ENCODE results near the gene C1RL. TPM values are rescaled to one million over a fixed set of nuclear protein-coding genes. Genes with fewer than 3 reads are reported as not detected.

Gene C1RL
- total RNA-seq, result 38.4 and 157 TPM in 2 replicates

DNA sequence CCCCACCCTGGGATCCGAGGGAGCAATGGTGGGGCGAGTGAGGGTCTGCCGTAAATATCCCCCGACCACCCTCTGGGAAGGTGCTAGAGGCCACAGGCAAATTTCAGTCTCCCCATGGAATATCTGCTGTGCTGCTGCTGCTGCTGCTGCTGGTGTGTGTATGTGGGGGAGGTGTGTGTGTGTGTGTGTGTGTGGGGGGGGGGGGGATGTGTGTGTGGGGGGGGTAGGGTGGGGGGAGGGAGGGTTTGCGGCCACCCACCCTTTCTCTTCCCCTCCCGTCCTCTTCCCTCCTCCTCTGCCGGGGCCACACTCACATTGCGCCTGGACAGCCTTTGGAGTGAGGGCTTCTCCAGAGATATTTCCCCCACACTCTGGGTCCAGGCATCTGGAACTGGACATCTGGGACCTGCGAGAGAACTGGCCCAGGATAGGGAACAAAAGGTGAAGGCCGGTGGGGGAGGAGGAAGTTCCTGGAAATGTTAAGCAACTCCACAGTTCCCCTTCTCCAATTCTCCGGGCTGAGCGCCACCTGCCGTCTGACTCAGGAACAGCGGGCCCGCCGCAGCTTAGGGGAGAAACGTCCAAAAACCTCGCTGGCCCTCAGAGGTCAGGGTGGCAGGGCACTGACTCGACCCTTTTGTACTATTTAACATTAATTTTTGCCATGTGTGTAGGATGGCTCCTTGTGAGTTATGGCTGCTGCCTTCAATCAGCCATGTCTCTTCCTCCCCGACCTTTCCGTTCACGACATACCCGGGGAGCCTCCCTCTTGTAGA, at the start of gene C1RL:
TSS of gene C1RL (minus strand) at position 419 of the 776 bp plus-strand sequence. CDS start at position 385, 34 bp downstream.

DNA sequence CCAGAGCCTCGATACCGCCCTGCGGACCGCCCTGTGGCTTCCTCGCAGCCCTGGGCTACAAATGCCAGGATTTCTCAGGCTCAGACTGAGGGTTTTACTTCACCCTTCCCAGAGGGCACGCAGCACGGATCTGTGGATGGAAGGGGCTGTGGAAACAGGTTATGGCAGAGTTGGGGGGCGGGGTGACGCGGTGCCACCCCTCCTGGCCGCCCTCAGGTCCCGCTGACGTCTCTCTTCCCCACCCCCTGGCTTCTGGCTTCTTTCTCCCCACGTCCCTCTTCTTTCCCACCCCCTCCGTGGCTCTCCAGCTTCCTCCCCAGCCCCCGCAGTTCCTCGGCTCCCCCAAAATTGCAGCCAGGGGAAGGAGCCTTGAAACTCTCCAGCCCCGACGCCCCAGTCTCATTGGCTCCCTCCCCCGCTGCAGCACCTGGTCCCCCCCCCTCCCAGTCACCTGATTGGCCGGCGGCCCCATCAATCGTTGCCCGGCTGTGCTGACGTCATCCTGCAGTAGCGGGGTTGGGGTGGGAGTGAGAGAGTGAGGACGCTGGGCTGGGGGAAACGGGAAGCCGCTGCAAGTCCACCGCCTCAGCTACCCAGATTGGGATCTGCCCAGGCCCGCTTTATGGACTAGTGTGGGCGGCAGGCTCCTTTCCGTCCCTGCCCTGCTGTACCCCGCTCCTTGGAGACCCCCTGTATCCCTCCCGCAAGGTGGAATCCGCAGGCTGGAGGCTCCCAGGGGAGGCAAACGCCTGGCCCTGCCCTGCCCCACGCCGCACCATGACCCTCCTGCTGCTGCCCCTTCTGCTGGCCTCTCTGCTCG, 21.1 kb upstream of the C1RL start, which contains the start of gene CLSTN3:
TSS of gene CLSTN3 (plus strand) at position 500 of the 820 bp plus-strand sequence. CDS start at position 778, 278 bp downstream.

DNA sequence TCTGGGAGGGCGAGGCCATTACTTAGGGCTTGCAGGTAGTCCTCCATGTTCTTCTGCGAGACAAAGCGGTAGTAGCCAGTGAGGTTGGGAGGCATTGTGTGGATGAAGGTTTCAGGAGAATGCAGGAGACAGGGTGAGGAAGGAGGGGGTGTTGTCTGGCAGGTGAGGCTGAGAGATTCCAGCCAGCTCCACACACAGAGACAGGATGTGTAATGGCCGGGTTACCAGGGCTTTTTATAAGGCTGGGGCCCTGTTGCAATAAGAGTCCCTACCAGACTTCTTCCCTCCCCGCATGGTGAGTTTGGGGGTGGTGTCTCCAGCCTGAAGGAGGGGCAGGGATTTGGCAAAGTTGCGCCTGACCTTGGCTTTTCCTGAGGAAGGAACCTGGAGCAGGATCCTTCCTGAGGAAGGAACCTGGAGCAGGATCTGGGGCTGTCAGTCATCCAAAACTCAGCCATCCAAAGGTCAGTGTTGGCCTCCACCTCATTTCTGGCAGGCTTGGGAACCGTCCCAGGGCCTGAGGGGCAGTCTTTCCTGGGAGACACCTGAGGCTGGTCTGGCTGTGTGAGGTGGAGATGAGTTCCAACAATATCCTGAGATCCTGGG, 19.8 kb upstream of the C1RL start, which contains the start of gene RBP5:
TSS of gene RBP5 (minus strand) at position 209 of the 606 bp plus-strand sequence. CDS start at position 95, 114 bp downstream.

DNA sequence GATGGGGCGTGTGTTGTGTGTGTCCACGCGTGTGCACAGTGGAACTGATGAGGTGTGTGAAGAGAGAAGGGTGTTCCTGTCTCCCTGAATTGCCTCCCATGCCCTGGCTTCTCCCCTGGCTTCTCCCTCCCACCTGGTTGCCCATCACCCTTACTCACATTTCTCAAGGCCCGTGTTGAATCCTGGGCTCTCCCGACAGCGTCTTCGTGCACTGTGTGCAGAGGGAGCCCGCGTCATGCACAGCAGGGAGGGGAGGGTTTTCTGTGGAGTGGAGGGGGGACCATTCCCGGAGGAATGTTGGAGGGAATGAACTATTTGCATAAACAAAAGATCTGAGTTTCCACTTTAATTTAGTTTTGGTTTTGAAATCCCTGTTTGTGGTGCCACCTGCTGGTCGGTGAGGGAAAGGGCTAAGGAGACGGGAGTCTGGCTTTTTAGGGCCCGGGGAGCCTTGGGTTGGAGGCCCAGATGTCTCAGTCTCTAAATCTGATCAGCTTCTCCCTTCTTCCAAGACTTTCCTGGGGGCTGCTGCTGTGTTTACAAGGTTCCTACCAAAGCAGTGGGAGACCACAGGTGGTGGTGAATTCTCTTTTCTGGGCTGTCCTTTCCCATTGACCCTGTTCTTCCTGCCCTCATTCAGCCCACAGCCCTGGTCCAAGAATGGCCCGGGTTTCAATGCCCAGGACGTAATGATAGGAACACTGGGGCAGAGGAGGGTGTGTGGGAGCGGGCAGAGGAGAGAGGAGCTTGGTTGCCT, 16.6 kb downstream of the C1RL start, which contains the start of gene C1R:
TSS of gene C1R (minus strand) at position 217 of the 757 bp plus-strand sequence. CDS start at position 160, 57 bp downstream.

GRCh38 chr12:7060353-7060954, 48.6 kb downstream of the C1RL start, which contains the start of gene C1S:
TSS of gene C1S (plus strand) at chr12:7060718. CDS start at chr12:7061913, 1,195 bp downstream.

Other genes starting within 250 kb of the C1RL start
- gene TPI1, start 241.7 kb downstream of the C1RL start, total RNA-seq, result 1,206 and 1,693 TPM in 2 replicates
- 3.6 and 5.4 TPM in 2 replicates for gene SPSB2, start 235.9 kb downstream of the C1RL start, total RNA-seq
- 5.8 and 13.9 TPM in 2 replicates for gene LRRC23, start 204.4 kb downstream of the C1RL start, total RNA-seq
- gene ENO2, start 194.6 kb downstream of the C1RL start, total RNA-seq, result 26.1 and 45.2 TPM in 2 replicates
- 14.2 and 57.7 TPM in 2 replicates for gene ATN1, start 181.3 kb downstream of the C1RL start, total RNA-seq
- not detected in 2 replicates for gene RNU7-1, start 165.4 kb downstream of the C1RL start, total RNA-seq
- gene C12orf57, start 165.2 kb downstream of the C1RL start, total RNA-seq, result 336 and 337 TPM in 2 replicates
- 1.0 and 4.2 TPM in 2 replicates for gene PTPN6, start 157.9 kb downstream of the C1RL start, total RNA-seq
- 395 and 411 TPM in 2 replicates for gene PHB2, start 138.6 kb downstream of the C1RL start, total RNA-seq
- 24.4 and 65.2 TPM in 2 replicates for gene EMG1, start 138.3 kb downstream of the C1RL start, total RNA-seq
- 26.5 and 28.0 TPM in 2 replicates for gene LPCAT3, start 90.7 kb downstream of the C1RL start, total RNA-seq
- gene C1S, start 48.5 kb downstream of the C1RL start, total RNA-seq, result 137 and 318 TPM in 2 replicates
- 250 and 966 TPM in 2 replicates for gene C1R, start 16.8 kb downstream of the C1RL start, total RNA-seq
- not detected in 2 replicates for gene RBP5, start 19.7 kb upstream of the C1RL start, total RNA-seq
- gene CLSTN3, start 21.2 kb upstream of the C1RL start, total RNA-seq, result 20.7 and 29.7 TPM in 2 replicates
- gene PEX5, start 80.5 kb upstream of the C1RL start, total RNA-seq, result 17.5 TPM in 2 replicates
- gene ACSM4, start 194.9 kb upstream of the C1RL start, total RNA-seq, result not detected in 2 replicates

Data from epithelial cell of alveolus of lung (primary cell).